Suprapubic skin (tissue), 4 donors: ENCODE results near the gene CRACR2B. TPM values are rescaled to one million over a fixed set of nuclear protein-coding genes. Genes with fewer than 3 reads are reported as not detected.

Experiments used
- DNase-seq, 2 donors: peaks; one replicate each; pipeline ENCODE4 v3.0.0-alpha.2; 2019; ENCODE audit warnings: low spot score in 2 of 2
- H3K27ac ChIP-seq: fragments of 200-600 bp; sonication (generic); one replicate; pipeline ENCODE4 v1.5.1; 2019
- H3K27me3 ChIP-seq: fragments of 200-600 bp; sonication (generic); one replicate; pipeline ENCODE4 v1.5.1; 2019
- H3K36me3 ChIP-seq: fragments of 200-600 bp; sonication (generic); one replicate; pipeline ENCODE4 v1.5.1; 2019
- H3K4me1 ChIP-seq: fragments of 200-600 bp; sonication (generic); one replicate; pipeline ENCODE4 v1.5.1; 2019
- H3K4me3 ChIP-seq: fragments of 200-600 bp; sonication (generic); one replicate; pipeline ENCODE4 v1.5.1; 2019; ENCODE audit warnings: mild to moderate bottlenecking
- H3K9me3 ChIP-seq: fragments of 200-600 bp; sonication (generic); one replicate; pipeline ENCODE4 v1.5.1; 2019
- EP300 ChIP-seq: sonication (generic); formaldehyde crosslinking; IDR thresholded peaks from one replicate; pipeline ENCODE4 v1.6.1; 2017; ENCODE audit warnings: antibody characterized with exemption
- POLR2A ChIP-seq, 2 donors: fragments of 450-650 bp; IDR thresholded peaks; one replicate each; pipeline ENCODE4 v1.6.1; 2017; ENCODE audit warnings: antibody characterized with exemption in 2 of 2, mild to moderate bottlenecking in 2 of 2, moderate library complexity in 2 of 2
- POLR2AphosphoS5 ChIP-seq, 3 donors: sonication (generic); formaldehyde crosslinking; IDR thresholded peaks; one replicate each; pipeline ENCODE4 v1.6.1; 2017; ENCODE audit warnings: antibody characterized with exemption in 3 of 3
- WGBS: methylation state at CpG from one replicate; pipeline ENCODE4 v1.1.5; 2018; 5-methylcytosine and 5-hydroxymethylcytosine counted together
- total RNA-seq, 4 donors: library from RNA; depleted of rRNA; stranded (reverse); fragments of >200 nt; gene quantifications; one replicate each; pipeline ENCODE4 v1.1.0, GENCODE V29; 2016
- TF ChIP-seq, protein P1 (sequence below), 2 donors: fragments of 200-600 bp in 1 of 2; fragments of 450-650 bp in 1 of 2; sonication (generic) in 1 of 2; IDR thresholded peaks; one replicate each; pipeline ENCODE4 v1.5.1; 2016 to 2019; ENCODE audit warnings: antibody characterized with exemption in 2 of 2, mild to moderate bottlenecking in 1 of 2, moderate library complexity in 1 of 2

Gene CRACR2B
- total RNA-seq, 4 donors from 2014 or later: 14.0 to 35.5 (median 29.6) TPM

DNA sequence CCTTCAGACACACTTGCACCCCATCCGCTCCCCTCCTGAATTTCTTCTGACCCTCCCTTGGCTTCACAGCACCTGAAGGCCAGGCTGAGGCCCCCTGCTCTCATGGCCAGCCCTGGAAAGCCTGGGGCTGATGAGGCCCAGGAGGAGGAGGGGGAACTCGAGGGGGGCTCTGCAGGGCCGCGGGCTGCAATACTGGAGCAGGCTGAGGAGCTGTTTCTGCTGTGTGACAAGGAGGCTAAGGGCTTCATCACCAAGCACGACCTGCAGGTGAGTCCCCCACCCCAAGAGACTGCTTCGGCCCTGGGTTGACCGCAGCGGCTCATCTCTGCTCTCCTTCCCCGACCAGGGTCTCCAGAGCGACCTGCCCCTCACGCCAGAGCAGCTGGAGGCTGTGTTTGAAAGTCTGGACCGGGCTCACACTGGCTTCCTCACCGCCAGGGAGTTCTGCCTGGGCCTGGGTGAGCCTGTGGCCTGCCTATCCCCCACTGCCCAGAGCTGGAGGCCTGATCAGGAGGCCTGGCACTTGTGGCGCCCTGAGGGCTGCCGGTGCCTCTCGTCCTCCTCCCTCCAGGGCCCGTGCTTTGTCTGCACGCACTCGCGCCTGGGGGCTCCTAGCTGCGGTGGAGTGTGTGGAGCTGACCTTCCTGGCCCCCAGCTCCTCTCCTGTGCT, 922 bp downstream of the CRACR2B start:
- Histone ChIP-seq H3K36me3 (peaks cover 19% of the 10 kb centered on the region), H3K27ac (peak overlapping the region; percentile 43), H3K27me3 (peaks cover 13% of the 10 kb centered on the region), H3K4me3 (peak overlapping the region; percentile 45), H3K9me3 (no peaks in the 10 kb centered on the region), H3K4me1 (peaks cover 82% of the 10 kb centered on the region)
- DNase-seq: no peak
- 100% methylated on average over 6 of the region's 21 CpGs for WGBS
- TF ChIP-seq, protein P1, sequence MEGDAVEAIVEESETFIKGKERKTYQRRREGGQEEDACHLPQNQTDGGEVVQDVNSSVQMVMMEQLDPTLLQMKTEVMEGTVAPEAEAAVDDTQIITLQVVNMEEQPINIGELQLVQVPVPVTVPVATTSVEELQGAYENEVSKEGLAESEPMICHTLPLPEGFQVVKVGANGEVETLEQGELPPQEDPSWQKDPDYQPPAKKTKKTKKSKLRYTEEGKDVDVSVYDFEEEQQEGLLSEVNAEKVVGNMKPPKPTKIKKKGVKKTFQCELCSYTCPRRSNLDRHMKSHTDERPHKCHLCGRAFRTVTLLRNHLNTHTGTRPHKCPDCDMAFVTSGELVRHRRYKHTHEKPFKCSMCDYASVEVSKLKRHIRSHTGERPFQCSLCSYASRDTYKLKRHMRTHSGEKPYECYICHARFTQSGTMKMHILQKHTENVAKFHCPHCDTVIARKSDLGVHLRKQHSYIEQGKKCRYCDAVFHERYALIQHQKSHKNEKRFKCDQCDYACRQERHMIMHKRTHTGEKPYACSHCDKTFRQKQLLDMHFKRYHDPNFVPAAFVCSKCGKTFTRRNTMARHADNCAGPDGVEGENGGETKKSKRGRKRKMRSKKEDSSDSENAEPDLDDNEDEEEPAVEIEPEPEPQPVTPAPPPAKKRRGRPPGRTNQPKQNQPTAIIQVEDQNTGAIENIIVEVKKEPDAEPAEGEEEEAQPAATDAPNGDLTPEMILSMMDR (IDR thresholded peaks at IDR 0.05): no peak
- no peak for TF ChIP-seq POLR2AphosphoS5 (IDR thresholded peaks at IDR 0.05)
- no peak for TF ChIP-seq EP300
- TF ChIP-seq POLR2A (IDR thresholded peaks at IDR 0.05): no peak

DNA sequence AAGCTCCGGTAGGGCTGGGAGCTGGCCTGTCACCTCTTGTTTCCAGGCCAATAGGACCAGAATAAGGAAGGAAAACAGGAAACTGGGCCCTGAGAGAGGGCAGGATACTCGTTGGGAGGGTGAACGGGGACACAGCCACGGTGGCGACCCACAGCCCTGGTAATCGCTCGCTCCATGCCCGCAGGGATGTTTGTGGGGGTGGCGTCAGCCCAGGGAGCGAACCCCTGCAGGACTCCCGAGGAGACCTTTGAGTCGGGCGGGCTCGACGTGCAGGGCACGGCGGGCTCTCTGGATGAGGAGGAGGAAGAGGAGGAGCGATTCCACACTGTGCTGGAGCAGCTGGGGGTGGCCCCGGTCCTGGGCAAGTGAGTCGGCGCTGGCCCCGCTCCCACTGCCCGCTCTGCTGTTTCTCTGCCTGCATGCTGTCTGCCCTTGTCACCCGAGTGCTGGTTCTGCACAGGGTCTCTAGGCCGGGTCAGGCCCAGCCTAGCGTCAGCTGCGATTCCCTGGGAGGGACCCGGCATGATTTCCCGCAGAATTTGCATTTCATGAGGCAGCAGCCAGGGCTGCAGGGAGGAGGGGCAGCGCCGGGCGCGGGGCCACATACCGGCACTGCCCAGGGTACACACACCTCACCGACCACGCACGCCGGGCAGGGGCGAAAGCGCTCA, 1.6 kb downstream of the CRACR2B start:
- 26% methylated on average over 10 of the region's 40 CpGs for WGBS
- peaks cover 88% of the 10 kb centered on the region for H3K4me1 ChIP-seq
- H3K9me3 ChIP-seq: no peaks in the 10 kb centered on the region
- TF ChIP-seq POLR2A (IDR thresholded peaks at IDR 0.05) (no peak), POLR2AphosphoS5 (IDR thresholded peaks at IDR 0.05) (no peak), EP300 (no peak)
- TF ChIP-seq, protein P1 (IDR thresholded peaks at IDR 0.05): no peak
- no peak for DNase-seq
- peaks cover 13% of the 10 kb centered on the region for H3K36me3 ChIP-seq
- H3K27me3 ChIP-seq: peaks cover 13% of the 10 kb centered on the region
- peak overlapping the region; percentile 43 for H3K27ac ChIP-seq
- H3K4me3 ChIP-seq: peak overlapping the region; percentile 45

DNA sequence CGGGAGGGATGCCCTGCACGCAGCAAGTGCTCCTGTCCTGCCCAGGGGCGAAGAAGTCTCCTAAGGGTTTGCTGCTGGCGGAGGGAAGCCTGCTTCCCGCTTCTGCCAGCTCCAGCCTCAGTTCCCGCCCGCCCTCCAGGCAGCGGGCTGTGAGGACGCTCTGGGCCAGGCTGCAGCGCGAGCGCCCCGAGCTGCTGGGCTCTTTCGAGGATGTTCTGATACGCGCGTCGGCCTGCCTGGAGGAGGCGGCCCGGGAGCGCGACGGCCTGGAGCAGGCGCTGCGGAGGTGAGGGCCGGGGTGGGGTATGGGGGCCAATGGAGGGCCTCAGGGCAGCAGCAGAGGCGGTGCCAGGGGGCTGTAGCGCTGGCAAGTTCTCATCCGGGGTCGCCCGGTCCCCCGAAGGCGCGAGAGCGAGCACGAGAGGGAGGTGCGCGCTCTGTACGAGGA, 2.2 kb downstream of the CRACR2B start:
- DNase-seq: no peak
- Histone ChIP-seq H3K4me1 (peaks cover 90% of the 10 kb centered on the region), H3K27ac (peak overlapping the region; percentile 43), H3K36me3 (peaks cover 7% of the 10 kb centered on the region), H3K27me3 (peaks cover 13% of the 10 kb centered on the region), H3K4me3 (peak overlapping the region; percentile 45), H3K9me3 (no peaks in the 10 kb centered on the region)
- WGBS: 0% methylated on average over 1 of the region's 39 CpGs
- TF ChIP-seq, protein P1 (IDR thresholded peaks at IDR 0.05): no peak
- no peak for TF ChIP-seq POLR2A (IDR thresholded peaks at IDR 0.05)
- TF ChIP-seq POLR2AphosphoS5 (IDR thresholded peaks at IDR 0.05): no peak
- TF ChIP-seq EP300: no peak

DNA sequence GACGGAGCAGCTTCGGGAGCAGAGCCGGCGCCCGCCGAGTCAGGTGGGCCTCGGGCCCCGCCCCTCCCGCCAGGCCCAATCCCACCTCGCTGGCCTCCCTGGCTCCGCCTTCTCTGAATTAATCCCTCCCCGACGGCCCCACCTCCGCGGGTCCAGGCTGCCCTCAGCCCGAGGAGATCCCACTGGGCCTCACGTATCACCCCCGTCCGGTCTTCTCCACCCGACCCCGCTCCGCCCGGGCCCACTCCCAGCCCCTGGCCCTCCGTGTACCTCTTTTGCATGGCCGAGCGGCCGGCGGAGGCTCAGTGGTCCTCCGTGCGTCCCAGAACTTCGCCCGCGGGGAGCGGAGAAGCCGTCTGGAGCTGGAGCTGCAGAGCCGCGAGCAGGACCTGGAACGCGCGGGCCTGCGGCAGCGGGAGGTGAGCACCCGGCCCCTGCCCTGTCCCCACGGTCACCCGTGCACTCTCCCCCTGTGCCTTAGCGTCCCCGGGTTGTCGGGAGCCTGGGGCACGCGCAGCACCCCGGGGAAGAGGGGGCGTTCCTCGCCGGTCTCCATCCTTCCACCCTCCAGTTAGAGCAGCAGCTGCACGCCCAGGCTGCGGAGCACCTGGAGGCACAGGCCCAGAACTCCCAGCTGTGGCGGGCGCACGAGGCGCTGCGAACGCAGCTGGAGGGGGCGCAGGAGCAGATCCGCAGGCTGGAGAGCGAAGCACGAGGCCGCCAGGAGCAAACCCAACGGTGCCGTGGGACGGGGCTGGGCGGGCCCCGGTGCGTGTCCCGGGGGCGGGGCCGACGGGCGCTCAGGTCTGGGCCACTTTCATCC, 2.8 kb downstream of the CRACR2B start:
- Histone ChIP-seq H3K9me3 (no peaks in the 10 kb centered on the region), H3K36me3 (peaks cover under 1% of the 10 kb centered on the region), H3K27me3 (peaks cover 13% of the 10 kb centered on the region), H3K4me1 (peaks cover 90% of the 10 kb centered on the region), H3K27ac (no peak overlapping the region), H3K4me3 (peak overlapping the region; percentile 45)
- DNase-seq: no peak
- 13% methylated on average over 25 of the region's 78 CpGs for WGBS
- TF ChIP-seq POLR2A (IDR thresholded peaks at IDR 0.05): no peak
- TF ChIP-seq, protein P1 (IDR thresholded peaks at IDR 0.05): no peak
- TF ChIP-seq EP300: no peak
- TF ChIP-seq POLR2AphosphoS5 (IDR thresholded peaks at IDR 0.05): no peak
